HG03175 (cell line): ENCODE results near the gene GLI3.
A peak's percentile ranks its signal among the peaks of the same experiment; 100 is the strongest.

Source experiments
- ATAC-seq: cut with Tn5 transposase; IDR thresholded peaks from one replicate; pipeline ENCODE4 v1.9.1; 2021; ENCODE audit warnings: mild to moderate bottlenecking, moderate library complexity; ENCODE audit not compliant: unreplicated experiment

Gene GLI3

GRCh38 chr7:41975849-41976248 is 261.2 kb downstream of the GLI3 start:
- no peak for ATAC-seq

- no peak for ATAC-seq
These were observed 262.0 kb downstream of the GLI3 start for GRCh38 chr7:41974870-41975557.

GRCh38 chr7:41973202-41973730 is 263.7 kb downstream of the GLI3 start:
- ATAC-seq, result no peak

GRCh38 chr7:41972776-41973175 is 264.2 kb downstream of the GLI3 start:
- no peak for ATAC-seq

- no peak for ATAC-seq
These were observed 264.7 kb downstream of the GLI3 start for GRCh38 chr7:41972270-41972669.

- no peak for ATAC-seq
These were observed 265.3 kb downstream of the GLI3 start for GRCh38 chr7:41971640-41972187.

- no peak for ATAC-seq
These were observed 266.1 kb downstream of the GLI3 start for GRCh38 chr7:41970941-41971340.

- no peak for ATAC-seq
These were observed 267.4 kb downstream of the GLI3 start for GRCh38 chr7:41969561-41970105.

GRCh38 chr7:41967156-41967555 is 269.9 kb downstream of the GLI3 start:
- ATAC-seq, result no peak

GRCh38 chr7:41965951-41966505 is 271.0 kb downstream of the GLI3 start:
- ATAC-seq, result no peak

- ATAC-seq, result no peak
These were observed 271.9 kb downstream of the GLI3 start for GRCh38 chr7:41964849-41965745.

- ATAC-seq, result no peak
These were observed 272.7 kb downstream of the GLI3 start for GRCh38 chr7:41964183-41964753.

- no peak for ATAC-seq
These were observed 280.3 kb downstream of the GLI3 start for GRCh38 chr7:41956705-41957104.

- ATAC-seq, result no peak
These were observed 280.9 kb downstream of the GLI3 start for GRCh38 chr7:41955893-41956675.

- no peak for ATAC-seq
These were observed 281.6 kb downstream of the GLI3 start for GRCh38 chr7:41955451-41955850.

- ATAC-seq, result no peak
These were observed 282.0 kb downstream of the GLI3 start for GRCh38 chr7:41954976-41955375.

GRCh38 chr7:41948503-41948902 is 288.5 kb downstream of the GLI3 start:
- ATAC-seq, result no peak

GRCh38 chr7:41943094-41943577 is 293.9 kb downstream of the GLI3 start:
- ATAC-seq, result peak; percentile 93

- peak; percentile 22 for ATAC-seq
These were observed 294.4 kb downstream of the GLI3 start for GRCh38 chr7:41942468-41943093.
